Stimulated activated naive CD8-positive, alpha-beta T cell treated with anti-CD3 and anti-CD28 coated beads, Interleukin-15, Interleukin-2, amounts not matched to agents 100 ng/mL and 50 ng/mL, for 24 hours (primary cell): ENCODE measurements around the gene IMPG1.
A peak's percentile ranks its signal among the peaks of the same experiment; 100 is the strongest.
"Not testable (repeated sequence)": the region's sequence is repeated elsewhere in the genome, so short reads cannot be mapped to it uniquely, and the experiment has no call there.

Experiments
- H3K27ac Mint-ChIP-seq: one replicate; pipeline ENCODE4 v1.8.0; 2021; ENCODE audit warnings: mild to moderate bottlenecking, mixed read lengths
- H3K27me3 Mint-ChIP-seq: one replicate; pipeline ENCODE4 v1.8.0; 2021; ENCODE audit warnings: mixed read lengths
- H3K36me3 Mint-ChIP-seq: one replicate; pipeline ENCODE4 v1.8.0; 2021; ENCODE audit warnings: low read depth, mixed read lengths
- H3K4me1 Mint-ChIP-seq: one replicate; pipeline ENCODE4 v1.8.0; 2021; ENCODE audit warnings: low read depth, mixed read lengths
- H3K4me3 Mint-ChIP-seq: one replicate; pipeline ENCODE4 v1.8.0; 2021; ENCODE audit warnings: mild to moderate bottlenecking, mixed read lengths
- H3K9me3 Mint-ChIP-seq: one replicate; pipeline ENCODE4 v1.8.0; 2021; ENCODE audit warnings: mixed read lengths

The IMPG1 gene

DNA sequence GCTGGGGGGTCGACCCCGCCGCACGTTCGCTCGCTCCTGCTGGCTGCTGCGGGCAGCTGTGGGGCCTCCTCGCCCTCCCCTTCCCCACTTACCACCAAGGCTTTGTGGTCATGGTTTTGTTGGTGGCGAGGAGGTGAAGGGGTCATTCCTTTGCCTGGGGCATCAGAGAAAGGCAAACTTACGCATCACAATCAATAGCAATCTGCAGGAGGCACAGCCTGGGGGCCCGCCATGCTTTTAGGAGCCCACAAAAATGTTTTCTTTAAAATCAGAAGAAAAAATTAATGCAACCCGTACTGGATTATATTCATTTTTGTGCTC, 137.0 kb downstream of the IMPG1 start:
- Mint-ChIP-seq H3K9me3 (no peaks in the 10 kb centered on the region), H3K4me1 (peaks cover 8% of the 10 kb centered on the region), H3K36me3 (no peaks in the 10 kb centered on the region), H3K4me3 (peak overlapping the region; percentile 68), H3K27me3 (peaks cover 29% of the 10 kb centered on the region), H3K27ac (no peak overlapping the region)

GRCh38 chr6:75934643-75935472, 137.6 kb downstream of the IMPG1 start:
- Mint-ChIP-seq H3K27me3 (peaks cover 26% of the 10 kb centered on the region), H3K4me3 (peak overlapping the region; percentile 68), H3K27ac (no peak overlapping the region), H3K9me3 (no peaks in the 10 kb centered on the region), H3K4me1 (peaks cover 8% of the 10 kb centered on the region), H3K36me3 (no peaks in the 10 kb centered on the region)

DNA sequence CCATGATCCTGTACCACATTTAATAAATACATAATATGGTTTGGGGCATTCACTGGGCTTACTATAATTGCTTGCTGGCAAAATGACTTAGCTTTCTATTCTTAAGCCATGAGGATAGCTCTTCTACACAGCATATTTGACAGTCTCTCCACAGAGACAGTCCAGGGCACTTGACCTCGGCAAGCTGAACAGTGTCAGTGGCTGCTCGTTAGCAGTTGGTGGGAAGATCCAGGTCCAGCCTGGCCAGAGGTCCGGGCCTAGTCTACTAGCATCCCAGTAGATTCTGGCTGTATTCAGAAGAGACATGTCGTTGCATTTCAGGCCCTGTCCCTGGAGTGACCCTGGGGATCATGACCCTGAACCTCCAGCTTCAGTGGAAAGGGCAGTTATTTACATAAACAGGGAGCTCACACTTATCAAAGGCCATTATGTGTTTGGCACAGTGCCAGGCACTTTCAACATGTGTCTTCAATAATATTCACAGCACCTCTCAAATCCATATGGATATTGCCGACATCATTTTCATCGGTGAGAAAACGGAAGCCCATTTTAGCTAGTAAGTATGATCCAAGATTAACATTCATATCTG, 139.0 kb downstream of the IMPG1 start:
- Mint-ChIP-seq H3K27me3 (peaks cover 24% of the 10 kb centered on the region), H3K4me1 (peaks cover 8% of the 10 kb centered on the region), H3K4me3 (no peak overlapping the region), H3K27ac (no peak overlapping the region), H3K9me3 (no peaks in the 10 kb centered on the region), H3K36me3 (no peaks in the 10 kb centered on the region)

DNA sequence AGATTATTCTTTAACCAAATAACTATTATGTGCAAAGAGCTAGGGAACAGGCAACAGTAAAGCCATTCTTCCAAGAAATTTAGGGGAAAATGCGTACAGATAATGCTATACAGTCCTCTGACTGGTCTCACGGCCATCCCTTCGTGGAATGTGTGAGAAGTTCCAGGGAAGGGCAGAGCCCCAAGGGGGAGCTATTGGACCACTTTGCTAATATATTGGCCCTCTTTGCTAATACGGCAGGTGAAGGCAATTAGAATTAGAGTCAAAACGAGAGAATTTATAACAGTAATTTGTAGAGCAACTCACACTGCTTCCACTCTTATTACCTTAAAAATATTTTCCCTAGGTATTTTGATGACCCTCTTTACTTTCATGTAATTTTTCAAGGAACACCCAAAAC, 140.4 kb downstream of the IMPG1 start:
- no peak overlapping the region for H3K27ac Mint-ChIP-seq
- no peaks in the 10 kb centered on the region for H3K9me3 Mint-ChIP-seq
- peaks cover 24% of the 10 kb centered on the region for H3K27me3 Mint-ChIP-seq
- H3K4me1 Mint-ChIP-seq = peaks cover 8% of the 10 kb centered on the region
- no peaks in the 10 kb centered on the region for H3K36me3 Mint-ChIP-seq
- H3K4me3 Mint-ChIP-seq = no peak overlapping the region

GRCh38 chr6:75931011-75931680, 141.3 kb downstream of the IMPG1 start:
- no peaks in the 10 kb centered on the region for H3K36me3 Mint-ChIP-seq
- H3K4me3 Mint-ChIP-seq = no peak overlapping the region
- peaks cover 8% of the 10 kb centered on the region for H3K4me1 Mint-ChIP-seq
- H3K27me3 Mint-ChIP-seq = peaks cover 23% of the 10 kb centered on the region
- H3K9me3 Mint-ChIP-seq = no peaks in the 10 kb centered on the region
- H3K27ac Mint-ChIP-seq = no peak overlapping the region

GRCh38 chr6:75926293-75927168, 145.9 kb downstream of the IMPG1 start:
- no peak overlapping the region for H3K4me3 Mint-ChIP-seq
- H3K4me1 Mint-ChIP-seq = no peaks in the 10 kb centered on the region
- H3K36me3 Mint-ChIP-seq = no peaks in the 10 kb centered on the region
- no peaks in the 10 kb centered on the region for H3K27me3 Mint-ChIP-seq
- no peak overlapping the region for H3K27ac Mint-ChIP-seq
- no peaks in the 10 kb centered on the region for H3K9me3 Mint-ChIP-seq

DNA sequence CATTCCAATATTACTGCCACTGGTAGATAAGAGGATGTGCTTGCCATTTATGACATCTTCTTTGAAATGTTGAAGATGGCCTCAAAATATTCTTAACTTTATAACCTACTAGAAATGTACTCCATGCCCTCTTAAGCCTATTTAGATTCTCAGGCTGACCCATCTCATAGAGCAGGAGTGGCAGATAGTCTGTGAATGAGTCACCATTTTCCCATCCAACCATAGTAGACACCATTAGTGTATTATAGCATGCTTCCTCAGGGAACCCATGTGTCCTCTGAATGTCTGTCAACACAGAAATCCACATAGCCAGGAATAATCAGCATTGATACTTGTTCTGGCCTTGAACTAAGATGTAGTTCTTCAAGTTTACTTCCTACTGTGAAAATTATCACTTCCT, 150.2 kb downstream of the IMPG1 start:
- Mint-ChIP-seq H3K4me3 (no peak overlapping the region), H3K4me1 (no peaks in the 10 kb centered on the region), H3K36me3 (no peaks in the 10 kb centered on the region), H3K27me3 (no peaks in the 10 kb centered on the region), H3K27ac (no peak overlapping the region), H3K9me3 (no peaks in the 10 kb centered on the region)

GRCh38 chr6:75913040-75913439, 159.4 kb downstream of the IMPG1 start:
- Mint-ChIP-seq H3K9me3 (no peaks in the 10 kb centered on the region), H3K27ac (no peak overlapping the region), H3K27me3 (peaks cover 10% of the 10 kb centered on the region), H3K4me1 (no peaks in the 10 kb centered on the region), H3K4me3 (no peak overlapping the region), H3K36me3 (no peaks in the 10 kb centered on the region)

GRCh38 chr6:75907444-75907843, 165.0 kb downstream of the IMPG1 start:
- H3K4me1 Mint-ChIP-seq = no peaks in the 10 kb centered on the region
- H3K36me3 Mint-ChIP-seq = no peaks in the 10 kb centered on the region
- H3K9me3 Mint-ChIP-seq = no peaks in the 10 kb centered on the region
- H3K4me3 Mint-ChIP-seq = no peak overlapping the region
- H3K27ac Mint-ChIP-seq = no peak overlapping the region
- H3K27me3 Mint-ChIP-seq = peaks cover 3% of the 10 kb centered on the region

DNA sequence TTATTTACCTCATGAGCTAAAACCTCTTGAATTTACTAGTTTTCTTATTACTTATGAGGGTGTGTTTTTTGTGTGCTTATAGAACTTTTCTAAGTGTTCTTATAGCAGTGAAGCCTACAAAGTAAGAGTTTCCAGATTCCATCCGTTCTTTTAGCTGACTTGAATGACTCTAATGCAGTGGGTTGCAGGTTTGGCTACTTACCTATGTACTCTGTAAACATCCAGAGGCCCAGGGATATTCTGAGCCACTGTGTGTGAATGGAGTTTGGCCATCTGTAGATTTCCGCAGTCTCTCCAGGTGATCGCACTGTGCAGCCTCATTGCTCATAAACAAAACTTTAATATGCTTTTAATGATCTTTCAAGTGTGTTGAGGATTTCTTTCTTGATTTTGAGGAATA, 165.6 kb downstream of the IMPG1 start:
- Mint-ChIP-seq H3K27me3 (peaks cover 3% of the 10 kb centered on the region), H3K4me1 (no peaks in the 10 kb centered on the region), H3K27ac (no peak overlapping the region), H3K9me3 (no peaks in the 10 kb centered on the region), H3K4me3 (no peak overlapping the region), H3K36me3 (no peaks in the 10 kb centered on the region)

GRCh38 chr6:75905129-75905528, 167.3 kb downstream of the IMPG1 start:
- not testable (repeated sequence) for H3K27ac Mint-ChIP-seq, H3K36me3 Mint-ChIP-seq, H3K4me1 Mint-ChIP-seq, H3K4me3 Mint-ChIP-seq, H3K9me3 Mint-ChIP-seq, H3K27me3 Mint-ChIP-seq

DNA sequence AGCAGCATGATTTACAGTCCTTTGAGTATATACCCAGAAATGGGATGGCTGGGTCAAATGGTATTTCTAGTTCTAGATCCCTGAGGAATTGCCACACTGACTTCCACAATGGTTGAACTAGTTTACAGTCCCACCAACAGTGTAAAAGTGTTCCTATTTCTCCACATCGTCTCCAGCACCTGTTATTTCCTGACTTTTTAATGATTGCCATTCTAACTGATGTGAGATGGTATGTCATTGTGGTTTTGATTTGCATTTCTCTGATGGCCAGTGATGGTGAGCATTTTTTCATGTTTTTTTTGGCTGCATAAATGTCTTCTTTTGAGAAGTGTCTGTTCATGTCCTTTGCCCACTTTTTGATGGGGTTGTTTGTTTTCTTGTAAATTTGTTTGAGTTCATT, 172.2 kb downstream of the IMPG1 start:
- not testable (repeated sequence) for H3K27ac Mint-ChIP-seq, H3K36me3 Mint-ChIP-seq, H3K4me1 Mint-ChIP-seq, H3K9me3 Mint-ChIP-seq, H3K4me3 Mint-ChIP-seq, H3K27me3 Mint-ChIP-seq

GRCh38 chr6:75896526-75896925, 175.9 kb downstream of the IMPG1 start:
- no peak overlapping the region for H3K4me3 Mint-ChIP-seq
- H3K36me3 Mint-ChIP-seq = no peaks in the 10 kb centered on the region
- H3K27me3 Mint-ChIP-seq = no peaks in the 10 kb centered on the region
- H3K4me1 Mint-ChIP-seq = no peaks in the 10 kb centered on the region
- H3K27ac Mint-ChIP-seq = no peak overlapping the region
- H3K9me3 Mint-ChIP-seq = no peaks in the 10 kb centered on the region

GRCh38 chr6:75893776-75894152, 178.7 kb downstream of the IMPG1 start:
- Mint-ChIP-seq H3K4me1 (no peaks in the 10 kb centered on the region), H3K36me3 (no peaks in the 10 kb centered on the region), H3K27ac (no peak overlapping the region), H3K27me3 (no peaks in the 10 kb centered on the region), H3K4me3 (no peak overlapping the region), H3K9me3 (no peaks in the 10 kb centered on the region)
